Chondrocyte (in vitro differentiated cells): Measurements from ENCODE around the gene TSPAN5. TPM values are rescaled to one million over a fixed set of nuclear protein-coding genes. Genes with fewer than 3 reads are reported as not detected.

Experiments used
- DNase-seq: peaks from one replicate; pipeline ENCODE4 v3.0.0; 2021; ENCODE audit warnings: mixed read lengths, low spot score
- H3K27ac Mint-ChIP-seq: one replicate; pipeline ENCODE4 v1.8.0; 2021; ENCODE audit warnings: mild to moderate bottlenecking, moderate library complexity, mixed read lengths; ENCODE audit not compliant: unreplicated experiment
- H3K27me3 Mint-ChIP-seq: 2 replicates; pipeline ENCODE4 v1.8.0; 2021; ENCODE audit warnings: low read depth, mixed read lengths
- H3K36me3 Mint-ChIP-seq: 2 replicates; pipeline ENCODE4 v1.8.0; 2021; ENCODE audit warnings: low read depth, mixed read lengths
- H3K4me1 Mint-ChIP-seq: 2 replicates; pipeline ENCODE4 v1.8.0; 2021; ENCODE audit warnings: low read depth, mild to moderate bottlenecking, mixed read lengths
- H3K4me3 Mint-ChIP-seq: one replicate; pipeline ENCODE4 v1.8.0; 2021; ENCODE audit warnings: mild to moderate bottlenecking, moderate library complexity, mixed read lengths; ENCODE audit not compliant: unreplicated experiment
- H3K9me3 Mint-ChIP-seq: 2 replicates; pipeline ENCODE4 v1.8.0; 2021; ENCODE audit warnings: low read depth, mixed read lengths
- CTCF ChIP-seq: fragments of 200-600 bp; sonication (generic); IDR thresholded peaks from 2 replicates; pipeline ENCODE4 v1.5.0; 2021; ENCODE audit warnings: antibody characterized with exemption, mild to moderate bottlenecking, moderate library complexity
- total RNA-seq: library from RNA; stranded (reverse); gene quantifications from 3 replicates; pipeline ENCODE4 v1.2.1, GENCODE V29; 2021

The TSPAN5 gene
- total RNA-seq, 1 donor from 2014 or later, result 55.5 TPM

GRCh38 chr4:98639108-98639507 is 19.3 kb downstream of the TSPAN5 start:
- Mint-ChIP-seq H3K27ac (peak overlapping the region; percentile 24), H3K4me3 (no peak overlapping the region), H3K27me3 (no peaks in the 10 kb centered on the region)

GRCh38 chr4:98638661-98639060 is 19.8 kb downstream of the TSPAN5 start:
- H3K9me3 Mint-ChIP-seq, result no peaks in the 10 kb centered on the region
- peaks cover 53% of the 10 kb centered on the region for H3K4me1 Mint-ChIP-seq
- no peak overlapping the region for H3K27ac Mint-ChIP-seq
- no peaks in the 10 kb centered on the region for H3K36me3 Mint-ChIP-seq
- H3K27me3 Mint-ChIP-seq, result no peaks in the 10 kb centered on the region
- DNase-seq, result no peak
- TF ChIP-seq CTCF, result no peak
- H3K4me3 Mint-ChIP-seq, result no peak overlapping the region

More at GRCh38 chr4:98639108-98639507, 19.3 kb downstream of the TSPAN5 start:
- H3K36me3 Mint-ChIP-seq, result no peaks in the 10 kb centered on the region
- H3K9me3 Mint-ChIP-seq, result no peaks in the 10 kb centered on the region
- peaks cover 58% of the 10 kb centered on the region for H3K4me1 Mint-ChIP-seq
- no peak for DNase-seq
- no peak for TF ChIP-seq CTCF

- no peak for DNase-seq
- Mint-ChIP-seq H3K36me3 (peaks cover 3% of the 10 kb centered on the region), H3K4me1 (peaks cover 55% of the 10 kb centered on the region), H3K4me3 (no peak overlapping the region), H3K27me3 (no peaks in the 10 kb centered on the region), H3K27ac (no peak overlapping the region), H3K9me3 (no peaks in the 10 kb centered on the region)
- no peak for TF ChIP-seq CTCF
These were observed 24.4 kb downstream of the TSPAN5 start for GRCh38 chr4:98634061-98634460.

GRCh38 chr4:98633159-98633558 is 25.3 kb downstream of the TSPAN5 start:
- Mint-ChIP-seq H3K4me1 (peaks cover 53% of the 10 kb centered on the region), H3K9me3 (no peaks in the 10 kb centered on the region), H3K36me3 (peaks cover 3% of the 10 kb centered on the region), H3K27ac (no peak overlapping the region), H3K4me3 (no peak overlapping the region), H3K27me3 (no peaks in the 10 kb centered on the region)
- DNase-seq, result no peak
- TF ChIP-seq CTCF, result no peak

- no peak for DNase-seq
- no peak for TF ChIP-seq CTCF
- Mint-ChIP-seq H3K4me3 (no peak overlapping the region), H3K36me3 (peaks cover 3% of the 10 kb centered on the region), H3K27ac (no peak overlapping the region), H3K27me3 (no peaks in the 10 kb centered on the region), H3K4me1 (peaks cover 58% of the 10 kb centered on the region), H3K9me3 (no peaks in the 10 kb centered on the region)
These were observed 26.2 kb downstream of the TSPAN5 start for GRCh38 chr4:98632258-98632657.
